GM12892 (cell line): ENCODE measurements around the gene ANXA1.

Source experiments
- POLR2A ChIP-seq: IDR thresholded peaks from 2 replicates; pipeline ENCODE4 v1.6.1; 2011; ENCODE audit warnings: low read depth, low read length, control low read depth
- POLR2AphosphoS5 ChIP-seq: IDR thresholded peaks from 2 replicates; pipeline ENCODE4 v1.6.1; 2011; ENCODE audit warnings: low read depth, low read length, control low read depth
- TAF1 ChIP-seq: IDR thresholded peaks from 2 replicates; pipeline ENCODE4 v1.6.1; 2011; ENCODE audit warnings: low read depth, mild to moderate bottlenecking, control low read depth, low read length, borderline replicate concordance

DNA sequence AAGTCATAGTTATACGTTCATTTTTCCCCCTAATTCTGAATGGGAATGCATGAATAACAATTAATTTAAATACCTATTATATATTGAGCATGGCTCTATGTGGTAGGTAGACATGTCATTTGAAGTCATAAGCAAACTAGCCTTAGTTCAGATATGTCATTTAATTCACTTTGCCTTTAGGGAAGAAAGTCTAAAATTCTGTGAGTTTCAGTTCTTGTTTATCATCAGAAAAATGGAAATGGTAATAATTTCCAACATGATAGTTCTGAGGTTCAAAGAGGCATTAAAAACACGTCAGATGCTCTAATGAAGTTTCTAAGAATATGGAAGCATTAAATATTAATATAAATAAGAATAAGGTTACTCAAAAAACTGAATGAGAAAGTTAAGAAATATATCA lies 13.1 kb upstream of the ANXA1 start:
- TF ChIP-seq POLR2AphosphoS5, result no peak
- TF ChIP-seq POLR2A, result no peak
- TF ChIP-seq TAF1, result no peak
